Lung (tissue), 12 donors: ENCODE measurements around the gene MLIP. TPM values are rescaled to one million over a fixed set of nuclear protein-coding genes. Genes with fewer than 3 reads are reported as not detected.
A peak's percentile ranks its signal among the peaks of the same experiment; 100 is the strongest.

Source experiments
- ATAC-seq: fragments of 200-7000 bp; cut with Tn5 transposase; one replicate; pipeline ENCODE4 v1.9.1; 2020; ENCODE audit warnings: moderate number of reproducible peaks; ENCODE audit not compliant: insufficient read depth, low FRiP score
- DNase-seq, 3 donors: peaks; one replicate each; pipeline ENCODE4 v3.0.0-alpha.2; 2013 to 2017
- H3K27ac ChIP-seq, 2 donors: one replicate each; pipeline ENCODE4 v1.5.1; 2013; ENCODE audit warnings: mild to moderate bottlenecking in 2 of 2, moderate library complexity in 2 of 2, control low read depth in 1 of 2, inconsistent platforms in 1 of 2, low read depth in 1 of 2, low read length in 1 of 2
- H3K27me3 ChIP-seq, 3 donors: one replicate each; pipeline ENCODE4 v1.5.1; 2013; ENCODE audit warnings: low read length in 2 of 3; ENCODE audit not compliant: control insufficient read depth in 3 of 3, insufficient read depth in 3 of 3
- H3K36me3 ChIP-seq, 4 donors: one replicate each; pipeline ENCODE4 v1.5.1; 2013; ENCODE audit warnings: low read length in 4 of 4, mild to moderate bottlenecking in 1 of 4, moderate library complexity in 1 of 4; ENCODE audit not compliant: control insufficient read depth in 4 of 4, insufficient read depth in 4 of 4
- H3K4me1 ChIP-seq, 5 donors: one replicate each; pipeline ENCODE4 v1.5.1; 2013; ENCODE audit warnings: low read length in 5 of 5, mild to moderate bottlenecking in 2 of 5, moderate library complexity in 1 of 5; ENCODE audit not compliant: control insufficient read depth in 5 of 5, insufficient read depth in 5 of 5
- H3K4me3 ChIP-seq: one replicate; pipeline ENCODE4 v1.5.1; 2013; ENCODE audit warnings: mild to moderate bottlenecking, control low read depth, moderate library complexity
- H3K9ac ChIP-seq, 2 donors: one replicate each; pipeline ENCODE4 v1.5.1; 2013; ENCODE audit warnings: low read length in 2 of 2, control low read depth in 1 of 2; ENCODE audit not compliant: insufficient read depth in 1 of 2
- H3K9me3 ChIP-seq, 4 donors: one replicate each; pipeline ENCODE4 v1.5.1; 2013; ENCODE audit warnings: low read length in 3 of 4, mild to moderate bottlenecking in 1 of 4, moderate library complexity in 1 of 4; ENCODE audit not compliant: control insufficient read depth in 4 of 4, insufficient read depth in 3 of 4
- CTCF ChIP-seq: IDR thresholded peaks from 2 replicates; pipeline ENCODE4 v1.5.1; 2012; ENCODE audit warnings: mild to moderate bottlenecking; ENCODE audit errors: control extremely low read depth, extremely low read depth
- WGBS, 2 donors: extraction: QIAGEN DNeasy Blood & Tissue Kit; methylation state at CpG; one replicate each; pipeline ENCODE4 v1.1.7; 2013; 5-methylcytosine and 5-hydroxymethylcytosine counted together
- polyA plus RNA-seq, 2 donors: library from polyadenylated mRNA; stranded (reverse); fragments of 200-250 nt; gene quantifications; one replicate each; pipeline ENCODE4 v1.2.1, GENCODE V29; 2013
- total RNA-seq, 2 donors: library from RNA; depleted of rRNA in 1 of 2; stranded (reverse); fragments of >200 nt in 1 of 2; gene quantifications; one replicate each; pipeline ENCODE4 v1.2.1, GENCODE V29; 2014 to 2021
- donor health status: control.
- donor health status: control.
- donor health status: Bipolar disorder and iron deficiency.
- donor health status: healthy.
- donor health status: DM: yes; HTN: yes; CAD: no.

MLIP gene
- total and polyA plus RNA-seq, 4 donors, result 0.16 to 1.3 (median 0.35) TPM

- Histone ChIP-seq H3K4me3 (no peak overlapping the region), H3K36me3 (no peaks in the 10 kb centered on the region), H3K27me3 (no peaks in the 10 kb centered on the region), H3K4me1 (peaks cover 0 to 13% (median 6%) of the 10 kb centered on the region in 5 donors), H3K27ac (no peak overlapping the region), H3K9me3 (no peaks in the 10 kb centered on the region), H3K9ac (no peak overlapping the region)
- no peak for ATAC-seq
- WGBS, 2 donors, result 97 to 99% methylated on average over 2 of the region's 2 CpGs
- TF ChIP-seq CTCF, result no peak
- DNase-seq, result no peak
These were observed 37.8 kb upstream of the MLIP start for GRCh38 chr6:54073487-54073886.

GRCh38 chr6:54074109-54074508, 37.1 kb upstream of the MLIP start:
- Histone ChIP-seq H3K27me3 (no peaks in the 10 kb centered on the region), H3K9me3 (no peaks in the 10 kb centered on the region), H3K4me1 (peaks cover 0 to 13% (median 6%) of the 10 kb centered on the region in 5 donors), H3K36me3 (no peaks in the 10 kb centered on the region), H3K9ac (no peak overlapping the region), H3K27ac (no peak overlapping the region), H3K4me3 (no peak overlapping the region)
- DNase-seq (no peak), ATAC-seq (no peak)
- 80 to 85% methylated on average over 4 of the region's 4 CpGs for WGBS, 2 donors
- no peak for TF ChIP-seq CTCF

- ATAC-seq (no peak), DNase-seq (peak in 1 of 3 donors; percentile 29)
- Histone ChIP-seq H3K27me3 (no peaks in the 10 kb centered on the region), H3K4me1 (peaks cover 0 to 13% (median 6%) of the 10 kb centered on the region in 5 donors), H3K9me3 (no peaks in the 10 kb centered on the region), H3K4me3 (no peak overlapping the region), H3K36me3 (no peaks in the 10 kb centered on the region), H3K27ac (no peak overlapping the region), H3K9ac (no peak overlapping the region)
- no peak for TF ChIP-seq CTCF
- 81 to 84% methylated on average over 13 of the region's 13 CpGs for WGBS, 2 donors
These were observed 36.6 kb upstream of the MLIP start for GRCh38 chr6:54074578-54075195.
